ENCODE data around the gene GMPPA.
A peak's percentile ranks its signal among the peaks of the same experiment; 100 is the strongest.

Gene GMPPA

GRCh38 chr2:219549619-219550018 is 50.9 kb downstream of the GMPPA start:
- no peak overlapping the region for H3K27ac ChIP-seq
- no peaks in the 10 kb centered on the region for H3K9me3 ChIP-seq
- no peak overlapping the region for H3K4me3 ChIP-seq (ENCODE audit: low read depth in 1 of 2, low read length in 1 of 2)
- peaks cover 100% of the 10 kb centered on the region for H3K27me3 ChIP-seq
- peaks cover 9 to 16% of the 10 kb centered on the region in 2 experiments for H3K4me1 ChIP-seq (ENCODE audit: control insufficient read depth in 1 of 2, insufficient read depth in 1 of 2, low read depth in 1 of 2, low read length in 1 of 2)
- no peaks in the 10 kb centered on the region for H3K36me3 ChIP-seq
- TF ChIP-seq, protein P1, sequence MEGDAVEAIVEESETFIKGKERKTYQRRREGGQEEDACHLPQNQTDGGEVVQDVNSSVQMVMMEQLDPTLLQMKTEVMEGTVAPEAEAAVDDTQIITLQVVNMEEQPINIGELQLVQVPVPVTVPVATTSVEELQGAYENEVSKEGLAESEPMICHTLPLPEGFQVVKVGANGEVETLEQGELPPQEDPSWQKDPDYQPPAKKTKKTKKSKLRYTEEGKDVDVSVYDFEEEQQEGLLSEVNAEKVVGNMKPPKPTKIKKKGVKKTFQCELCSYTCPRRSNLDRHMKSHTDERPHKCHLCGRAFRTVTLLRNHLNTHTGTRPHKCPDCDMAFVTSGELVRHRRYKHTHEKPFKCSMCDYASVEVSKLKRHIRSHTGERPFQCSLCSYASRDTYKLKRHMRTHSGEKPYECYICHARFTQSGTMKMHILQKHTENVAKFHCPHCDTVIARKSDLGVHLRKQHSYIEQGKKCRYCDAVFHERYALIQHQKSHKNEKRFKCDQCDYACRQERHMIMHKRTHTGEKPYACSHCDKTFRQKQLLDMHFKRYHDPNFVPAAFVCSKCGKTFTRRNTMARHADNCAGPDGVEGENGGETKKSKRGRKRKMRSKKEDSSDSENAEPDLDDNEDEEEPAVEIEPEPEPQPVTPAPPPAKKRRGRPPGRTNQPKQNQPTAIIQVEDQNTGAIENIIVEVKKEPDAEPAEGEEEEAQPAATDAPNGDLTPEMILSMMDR (IDR thresholded peaks at IDR 0.05) = no peak

GRCh38 chr2:219551441-219552381 is 53.0 kb downstream of the GMPPA start:
- Histone ChIP-seq H3K9me3 (no peaks in the 10 kb centered on the region), H3K27me3 (peaks cover 96% of the 10 kb centered on the region), H3K27ac (no peak overlapping the region), H3K4me3 (ENCODE audit: low read depth in 1 of 2, low read length in 1 of 2) (peak overlapping the region; percentile 51 to 61), H3K4me1 (ENCODE audit: control insufficient read depth in 1 of 2, insufficient read depth in 1 of 2, low read depth in 1 of 2, low read length in 1 of 2) (peaks cover 9 to 16% of the 10 kb centered on the region in 2 experiments), H3K36me3 (no peaks in the 10 kb centered on the region)
- TF ChIP-seq, protein P1 (IDR thresholded peaks at IDR 0.05) = no peak

- H3K27me3 ChIP-seq = peaks cover 88% of the 10 kb centered on the region
- H3K36me3 ChIP-seq = no peaks in the 10 kb centered on the region
- H3K27ac ChIP-seq = no peak overlapping the region
Measured at GRCh38 chr2:219552382-219553167, 53.9 kb downstream of the GMPPA start.

DNA sequence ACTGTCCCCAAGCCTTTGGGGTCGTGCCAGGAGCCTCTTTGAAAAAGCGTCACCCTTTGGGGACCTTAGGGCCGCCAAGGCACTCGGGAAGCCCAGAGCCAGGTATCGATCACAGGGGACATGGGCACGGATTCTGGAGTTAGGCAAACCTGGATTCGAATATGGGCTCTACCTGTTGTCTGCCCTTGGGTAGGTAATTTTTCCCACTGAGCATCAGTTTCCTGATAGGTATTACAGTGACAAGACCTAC is 54.4 kb downstream of the GMPPA start:
- H3K9me3 ChIP-seq = no peaks in the 10 kb centered on the region
- no peak overlapping the region for H3K27ac ChIP-seq
- peaks cover 9 to 16% of the 10 kb centered on the region in 2 experiments for H3K4me1 ChIP-seq (ENCODE audit: control insufficient read depth in 1 of 2, insufficient read depth in 1 of 2, low read depth in 1 of 2, low read length in 1 of 2)
- no peak overlapping the region for H3K4me3 ChIP-seq (ENCODE audit: low read depth in 1 of 2, low read length in 1 of 2)
- H3K27me3 ChIP-seq = peaks cover 83% of the 10 kb centered on the region
- H3K36me3 ChIP-seq = no peaks in the 10 kb centered on the region
- TF ChIP-seq, protein P1 (IDR thresholded peaks at IDR 0.05) = no peak

More at GRCh38 chr2:219552382-219553167, 53.9 kb downstream of the GMPPA start:
- H3K9me3 ChIP-seq = no peaks in the 10 kb centered on the region
- TF ChIP-seq, protein P1 (IDR thresholded peaks at IDR 0.05) = no peak
- H3K4me3 ChIP-seq (ENCODE audit: low read depth in 1 of 2, low read length in 1 of 2) = peak overlapping the region; percentile 51 to 61
- peaks cover 9 to 16% of the 10 kb centered on the region in 2 experiments for H3K4me1 ChIP-seq (ENCODE audit: control insufficient read depth in 1 of 2, insufficient read depth in 1 of 2, low read depth in 1 of 2, low read length in 1 of 2)

- TF ChIP-seq, protein P1 (IDR thresholded peaks at IDR 0.05) = no peak
- Histone ChIP-seq H3K27ac (no peak overlapping the region), H3K36me3 (no peaks in the 10 kb centered on the region), H3K4me1 (ENCODE audit: control insufficient read depth in 1 of 2, insufficient read depth in 1 of 2, low read depth in 1 of 2, low read length in 1 of 2) (peaks cover 9 to 16% of the 10 kb centered on the region in 2 experiments), H3K9me3 (no peaks in the 10 kb centered on the region), H3K27me3 (peaks cover 78% of the 10 kb centered on the region), H3K4me3 (ENCODE audit: low read depth in 1 of 2, low read length in 1 of 2) (no peak overlapping the region)
Measured at GRCh38 chr2:219553463-219553963, 54.8 kb downstream of the GMPPA start.

Data from neutrophil (primary cell).